HEK293 (cell line): ENCODE results near the gene WDR89.

ENCODE experiments used
- CTCF ChIA-PET: fragments of 350-600 bp; formaldehyde crosslinking; extraction: SDS; loops from one replicate; lab custom pipeline; 2021; ENCODE audit warnings: antibody characterized with exemption; lab: Yijun Ruan, JAX
- POLR2A ChIA-PET: fragments of 300-600 bp; formaldehyde crosslinking; extraction: SDS; loops from one replicate; lab custom pipeline; 2020; ENCODE audit warnings: antibody characterized with exemption, inconsistent platforms; lab: Yijun Ruan, JAX
- H3K27ac ChIP-seq: fragments of 200-500 bp; sonication (Bioruptor generic); 2 replicates; pipeline ENCODE4 v1.5.1; 2014; ENCODE audit warnings: low read depth, low read length, control low read depth, inconsistent platforms; ENCODE audit errors: extremely low read depth
- H3K36me3 ChIP-seq, 2 experiments: fragments of 200-500 bp in 1 of 2; sonication (Bioruptor generic) in 1 of 2; 1 replicate in 1 of 2; 2 replicates in 1 of 2; pipeline ENCODE4 v1.5.1; 2014 to 2017; ENCODE audit warnings: inconsistent platforms in 2 of 2, low read length in 2 of 2; ENCODE audit not compliant: control insufficient read depth in 2 of 2, insufficient read depth in 1 of 2
- H3K4me1 ChIP-seq: fragments of 200-500 bp; sonication (Bioruptor generic); 2 replicates; pipeline ENCODE4 v1.5.1; 2014; ENCODE audit warnings: mild to moderate bottlenecking, low read length, inconsistent platforms; ENCODE audit not compliant: control insufficient read depth, insufficient read depth
- H3K4me3 ChIP-seq: 2 replicates; pipeline ENCODE4 v1.5.1; 2011; ENCODE audit warnings: low read depth, mild to moderate bottlenecking, control low read depth, low read length, moderate library complexity
- H3K9me3 ChIP-seq: fragments of 200-500 bp; sonication (Bioruptor generic); 2 replicates; pipeline ENCODE4 v1.5.1; 2014; ENCODE audit warnings: low read depth, low read length, inconsistent platforms; ENCODE audit not compliant: control insufficient read depth, insufficient read depth
- ELK4 ChIP-seq: IDR thresholded peaks from 2 replicates; pipeline ENCODE4 v1.6.1; 2011; ENCODE audit warnings: mild to moderate bottlenecking, low read depth, low read length, borderline replicate concordance
- HOXA7 ChIP-seq: sonication (generic); formaldehyde crosslinking; IDR thresholded peaks from 2 replicates; pipeline ENCODE4 v1.8.1; 2022; ENCODE audit warnings: missing genetic modification reagents, borderline replicate concordance
- HOXD13 ChIP-seq: sonication (generic); formaldehyde crosslinking; IDR thresholded peaks from 2 replicates; pipeline ENCODE4 v1.8.0; 2022; ENCODE audit warnings: missing genetic modification reagents, borderline replicate concordance
- KLF17 ChIP-seq: fragments of 450-650 bp; formaldehyde crosslinking; IDR thresholded peaks from 2 replicates; pipeline ENCODE4 v1.5.1; 2016; ENCODE audit warnings: missing biosample characterization, missing genetic modification characterization
- PRDM6 ChIP-seq: fragments of 450-650 bp; formaldehyde crosslinking; IDR thresholded peaks from 2 replicates; pipeline ENCODE4 v1.5.1; 2017; ENCODE audit warnings: missing biosample characterization, missing genetic modification characterization
- YY2 ChIP-seq: fragments of 450-650 bp; formaldehyde crosslinking; IDR thresholded peaks from 2 replicates; pipeline ENCODE4 v1.5.1; 2016; ENCODE audit warnings: missing biosample characterization, missing genetic modification characterization
- ZBTB1 ChIP-seq: fragments of 450-650 bp; formaldehyde crosslinking; IDR thresholded peaks from 2 replicates; pipeline ENCODE4 v1.5.1; 2016; ENCODE audit warnings: missing biosample characterization, missing genetic modification characterization
- ZBTB26 ChIP-seq: fragments of 450-650 bp; formaldehyde crosslinking; optimal IDR thresholded peaks from 2 replicates; pipeline ENCODE3; 2016; ENCODE audit warnings: missing biosample characterization, mild to moderate bottlenecking, missing genetic modification characterization
- ZNF10 ChIP-seq: fragments of 450-650 bp; formaldehyde crosslinking; IDR thresholded peaks from 2 replicates; pipeline ENCODE4 v1.5.1; 2017; ENCODE audit warnings: missing biosample characterization, missing genetic modification characterization
- ZNF146 ChIP-seq: fragments of 450-650 bp; formaldehyde crosslinking; IDR thresholded peaks from 2 replicates; pipeline ENCODE4 v1.5.1; 2016; ENCODE audit warnings: missing biosample characterization, missing genetic modification characterization
- ZNF155 ChIP-seq: fragments of 450-650 bp; formaldehyde crosslinking; IDR thresholded peaks from 2 replicates; pipeline ENCODE4 v1.5.1; 2016; ENCODE audit warnings: missing biosample characterization, missing genetic modification characterization
- ZNF248 ChIP-seq: fragments of 450-650 bp; formaldehyde crosslinking; IDR thresholded peaks from 2 replicates; pipeline ENCODE4 v1.5.1; 2017; ENCODE audit warnings: missing biosample characterization, missing genetic modification characterization
- ZNF266 ChIP-seq: fragments of 450-650 bp; formaldehyde crosslinking; IDR thresholded peaks from 2 replicates; pipeline ENCODE4 v1.5.1; 2016; ENCODE audit warnings: missing biosample characterization, missing genetic modification characterization, low read depth
- ZNF280D ChIP-seq: fragments of 450-650 bp; formaldehyde crosslinking; IDR thresholded peaks from 2 replicates; pipeline ENCODE4 v1.5.1; 2016; ENCODE audit warnings: missing biosample characterization, missing genetic modification characterization
- ZNF350 ChIP-seq: fragments of 450-650 bp; formaldehyde crosslinking; IDR thresholded peaks from 2 replicates; pipeline ENCODE4 v1.5.0; 2017; ENCODE audit warnings: missing biosample characterization, mild to moderate bottlenecking, missing genetic modification characterization
- ZNF416 ChIP-seq: fragments of 450-650 bp; formaldehyde crosslinking; IDR thresholded peaks from 2 replicates; pipeline ENCODE4 v1.5.1; 2016; ENCODE audit warnings: missing biosample characterization, missing genetic modification characterization
- ZNF449 ChIP-seq: fragments of 450-650 bp; formaldehyde crosslinking; IDR thresholded peaks from 2 replicates; pipeline ENCODE4 v1.5.1; 2017; ENCODE audit warnings: missing biosample characterization, mild to moderate bottlenecking, missing genetic modification characterization, moderate library complexity
- ZNF585B ChIP-seq: fragments of 450-650 bp; formaldehyde crosslinking; IDR thresholded peaks from 2 replicates; pipeline ENCODE4 v1.5.1; 2016; ENCODE audit warnings: missing biosample characterization, missing genetic modification characterization
- ZNF664 ChIP-seq: fragments of 450-650 bp; formaldehyde crosslinking; IDR thresholded peaks from 2 replicates; pipeline ENCODE4 v1.5.1; 2016; ENCODE audit warnings: missing biosample characterization, missing genetic modification characterization
- ZSCAN18 ChIP-seq: fragments of 450-650 bp; formaldehyde crosslinking; IDR thresholded peaks from 2 replicates; pipeline ENCODE4 v1.5.1; 2016; ENCODE audit warnings: missing biosample characterization, missing genetic modification characterization

WDR89 gene

GRCh38 chr14:63573581-63573980 is 68.1 kb downstream of the WDR89 start:
- H3K36me3 ChIP-seq = no peaks in the 10 kb centered on the region
- no peaks in the 10 kb centered on the region for H3K9me3 ChIP-seq
- CTCF ChIA-PET = no interaction called here
- no peak overlapping the region for H3K4me3 ChIP-seq
- POLR2A ChIA-PET = interaction anchor here (0.9 kb wide), 1 partner anchor 30 kb away, joined by 4 read pairs; the partner anchor contains the start of gene PPP2R5E
- TF ChIP-seq HOXA7 (no peak), ZNF248 (no peak), HOXD13 (no peak), ZNF10 (tag by site-specific recombination) (no peak), ZNF280D (tag by site-specific recombination) (no peak), ZNF155 (tag by site-specific recombination) (no peak), ZSCAN18 (no peak), ZBTB26 (tag by site-specific recombination) (no peak), ZNF416 (tag by site-specific recombination) (no peak), ELK4 (no peak)
- no peaks in the 10 kb centered on the region for H3K4me1 ChIP-seq
- no peak overlapping the region for H3K27ac ChIP-seq

- CTCF ChIA-PET = no interaction called here
- no peak for TF ChIP-seq ZNF350 (tag by site-specific recombination)
- TF ChIP-seq ZNF585B = no peak
- TF ChIP-seq ZNF449 = no peak
- TF ChIP-seq YY2 (tag by site-specific recombination) = no peak
- no peak for TF ChIP-seq ZNF664
- TF ChIP-seq ZNF146 (tag by site-specific recombination) = no peak
- no peak for TF ChIP-seq PRDM6
- TF ChIP-seq KLF17 (tag by site-specific recombination) = no peak
- TF ChIP-seq ZBTB1 = no peak
- TF ChIP-seq ZNF266 (tag by site-specific recombination) = no peak
- POLR2A ChIA-PET = no interaction called here
These were observed 76.2 kb downstream of the WDR89 start for GRCh38 chr14:63565448-63565847.

More at GRCh38 chr14:63565448-63565847, 76.2 kb downstream of the WDR89 start:
- H3K4me3 ChIP-seq = no peak overlapping the region
- no peaks in the 10 kb centered on the region for H3K36me3 ChIP-seq
- H3K9me3 ChIP-seq = no peaks in the 10 kb centered on the region
- peaks cover 5% of the 10 kb centered on the region for H3K4me1 ChIP-seq
- no peak overlapping the region for H3K27ac ChIP-seq
